Peyer's patch (tissue), 4 donors: Measurements from ENCODE around the gene OBSCN.
A peak's percentile ranks its signal among the peaks of the same experiment; 100 is the strongest.

Source experiments
- CTCF ChIP-seq, 6 experiments: fragments of 450-650 bp in 4 of 6; fragments of 200-600 bp in 2 of 6; sonication (generic) in 1 of 6; IDR thresholded peaks; one replicate each; pipeline ENCODE4 v1.5.1; 2017 to 2019; ENCODE audit warnings: antibody characterized with exemption in 6 of 6, mild to moderate bottlenecking in 3 of 6, moderate library complexity in 1 of 6
- POLR2A ChIP-seq, 2 donors: fragments of 450-650 bp; IDR thresholded peaks; one replicate each; pipeline ENCODE4 v1.5.1; 2017; ENCODE audit warnings: antibody characterized with exemption in 2 of 2, mild to moderate bottlenecking in 2 of 2, moderate library complexity in 2 of 2

- TF ChIP-seq CTCF (IDR thresholded peaks at IDR 0.05) = peak in 3 of 6 experiments; percentile 13 to 24 (median 23)
- TF ChIP-seq POLR2A (IDR thresholded peaks at IDR 0.05) = no peak
Observed at GRCh38 chr1:228340686-228341449, 133.0 kb downstream of the OBSCN start.
